Cardiac fibroblast (primary cell): ENCODE results near the gene WWTR1.

Experiments used
- DNase-seq, 2 donors: peaks; one replicate each; pipeline versions ENCODE4 v3.0.0 to v3.0.0-alpha.2; 2010; ENCODE audit warnings: low read depth in 2 of 2
- H3K4me3 ChIP-seq, 2 donors: replicated peaks in 1 of 2; 1 replicate in 1 of 2; 2 replicates in 1 of 2; pipeline ENCODE4 v1.5.1; 2011; ENCODE audit warnings: low read depth in 2 of 2, low read length in 2 of 2, mild to moderate bottlenecking in 2 of 2, moderate library complexity in 1 of 2
- TF ChIP-seq, protein P1 (sequence below): IDR thresholded peaks from one replicate; pipeline ENCODE4 v1.5.1; 2011; ENCODE audit warnings: low read depth, mild to moderate bottlenecking, low read length, inconsistent platforms

Gene WWTR1

DNA sequence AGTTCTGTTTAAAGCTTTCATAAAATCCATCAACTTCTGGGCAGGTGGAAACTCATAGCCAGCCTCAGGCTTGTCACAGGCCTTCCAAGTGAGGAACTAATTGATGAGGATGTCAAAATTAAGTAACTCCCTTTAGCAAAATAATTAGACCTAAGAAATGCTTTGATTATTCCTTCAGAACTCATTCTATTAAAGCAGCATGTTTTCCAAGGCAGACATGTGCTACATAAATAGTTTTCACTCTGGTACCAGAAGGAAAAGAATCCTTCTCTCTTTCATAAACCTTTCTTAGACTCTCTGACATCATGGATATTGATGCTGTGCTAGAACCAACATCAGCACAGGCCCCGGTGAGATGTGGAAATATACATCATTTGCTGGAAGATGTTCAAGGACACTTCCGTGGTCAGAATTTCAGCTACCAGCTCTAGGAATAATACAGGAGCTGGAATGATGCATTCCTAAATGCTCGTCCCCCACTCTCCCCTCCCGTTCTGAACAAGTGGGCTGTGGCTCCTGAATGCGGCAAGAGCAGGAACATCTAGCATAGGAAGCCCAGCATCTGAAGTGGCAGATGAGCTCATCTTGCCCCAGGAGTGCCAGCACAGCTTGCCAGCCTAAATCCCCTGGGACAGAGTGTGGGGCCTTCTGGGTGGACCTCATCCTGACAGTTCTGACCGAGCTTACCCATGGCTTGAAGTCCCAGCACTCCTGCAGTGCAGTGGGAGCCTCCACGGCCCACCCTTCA lies 82.4 kb downstream of the WWTR1 start:
- peak overlapping the region; percentile 16 to 30 for H3K4me3 ChIP-seq
- TF ChIP-seq, protein P1, sequence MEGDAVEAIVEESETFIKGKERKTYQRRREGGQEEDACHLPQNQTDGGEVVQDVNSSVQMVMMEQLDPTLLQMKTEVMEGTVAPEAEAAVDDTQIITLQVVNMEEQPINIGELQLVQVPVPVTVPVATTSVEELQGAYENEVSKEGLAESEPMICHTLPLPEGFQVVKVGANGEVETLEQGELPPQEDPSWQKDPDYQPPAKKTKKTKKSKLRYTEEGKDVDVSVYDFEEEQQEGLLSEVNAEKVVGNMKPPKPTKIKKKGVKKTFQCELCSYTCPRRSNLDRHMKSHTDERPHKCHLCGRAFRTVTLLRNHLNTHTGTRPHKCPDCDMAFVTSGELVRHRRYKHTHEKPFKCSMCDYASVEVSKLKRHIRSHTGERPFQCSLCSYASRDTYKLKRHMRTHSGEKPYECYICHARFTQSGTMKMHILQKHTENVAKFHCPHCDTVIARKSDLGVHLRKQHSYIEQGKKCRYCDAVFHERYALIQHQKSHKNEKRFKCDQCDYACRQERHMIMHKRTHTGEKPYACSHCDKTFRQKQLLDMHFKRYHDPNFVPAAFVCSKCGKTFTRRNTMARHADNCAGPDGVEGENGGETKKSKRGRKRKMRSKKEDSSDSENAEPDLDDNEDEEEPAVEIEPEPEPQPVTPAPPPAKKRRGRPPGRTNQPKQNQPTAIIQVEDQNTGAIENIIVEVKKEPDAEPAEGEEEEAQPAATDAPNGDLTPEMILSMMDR, result no peak
- peak; percentile 92 to 97 for DNase-seq

- DNase-seq, result peak; percentile 62 to 85
- TF ChIP-seq, protein P1, result no peak
- no peak overlapping the region for H3K4me3 ChIP-seq
Observed at GRCh38 chr3:149572796-149573414, 84.9 kb downstream of the WWTR1 start.

DNA sequence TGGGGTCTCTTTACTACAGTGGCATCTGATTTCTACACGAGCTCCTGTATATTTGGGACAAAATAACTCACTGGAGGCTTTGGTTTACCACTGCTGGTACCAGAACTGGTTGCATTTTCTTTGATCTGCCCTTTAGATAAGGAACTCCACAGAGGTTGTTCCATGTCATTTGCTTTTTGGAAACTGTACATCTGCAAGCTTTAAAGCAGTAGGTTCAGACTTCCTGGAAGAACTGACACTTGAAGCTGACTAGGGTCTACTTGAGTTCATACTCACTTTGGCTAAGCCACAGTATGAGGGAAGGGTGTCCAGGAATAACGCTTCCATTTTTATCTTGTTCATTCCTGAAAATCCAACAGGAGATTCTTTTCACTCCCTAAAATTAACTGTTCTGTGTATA lies 86.4 kb downstream of the WWTR1 start:
- no peak overlapping the region for H3K4me3 ChIP-seq
- TF ChIP-seq, protein P1, result no peak
- no peak for DNase-seq

DNA sequence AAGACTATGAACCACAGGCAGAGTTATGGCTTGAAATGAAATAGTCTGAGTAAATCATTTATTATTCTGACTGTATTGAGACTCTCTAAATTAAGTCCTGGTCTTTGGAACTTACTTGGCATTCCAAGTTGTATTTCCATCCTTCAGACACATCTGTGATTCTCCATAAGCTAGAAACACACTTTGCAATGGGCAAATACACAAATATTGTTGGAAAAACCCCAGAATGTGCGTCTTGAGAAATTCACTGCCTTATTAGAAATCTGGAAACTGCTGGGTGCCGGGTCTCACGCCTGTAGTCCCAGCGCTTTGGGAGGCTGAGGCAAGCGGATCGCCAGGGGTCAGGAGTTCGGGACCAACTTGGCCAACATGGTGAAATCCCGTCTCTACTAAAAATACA lies 87.8 kb downstream of the WWTR1 start:
- DNase-seq, result no peak
- no peak overlapping the region for H3K4me3 ChIP-seq
- TF ChIP-seq, protein P1, result no peak

DNA sequence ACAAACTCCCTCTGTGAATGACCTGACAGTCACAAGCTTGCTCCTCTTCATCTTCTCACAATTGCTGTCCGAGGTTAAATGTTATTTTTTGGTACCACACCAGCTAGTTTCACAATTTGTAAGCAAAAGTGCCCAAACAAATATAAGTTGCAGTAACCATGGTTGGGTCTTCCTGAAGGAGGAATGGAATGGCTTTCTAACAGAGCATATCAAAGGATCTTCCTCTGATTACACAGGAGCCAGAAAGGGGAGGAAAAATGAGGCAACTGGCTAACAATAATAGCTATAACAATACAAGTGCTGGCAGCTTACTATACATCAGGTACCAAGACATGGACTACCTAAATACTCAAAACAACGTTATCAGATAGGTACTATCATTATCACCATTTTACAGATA lies 90.4 kb downstream of the WWTR1 start:
- DNase-seq, result no peak
- TF ChIP-seq, protein P1, result no peak
- no peak overlapping the region for H3K4me3 ChIP-seq

- peak in 1 of 2 donors; percentile 27 for DNase-seq
- TF ChIP-seq, protein P1, result no peak
- H3K4me3 ChIP-seq, result no peak overlapping the region
Observed at GRCh38 chr3:149566292-149566975, 91.4 kb downstream of the WWTR1 start.
